Neural progenitor cell (in vitro differentiated cells): Measurements from ENCODE around the gene MACROH2A1.

Experiments used
- EZH2 ChIP-seq: fragments of 200-600 bp; sonication (generic); IDR thresholded peaks from 2 replicates; pipeline ENCODE4 v1.6.1; 2017; ENCODE audit warnings: antibody characterized with exemption, mild to moderate bottlenecking, moderate library complexity
- EZH2phosphoT487 ChIP-seq: fragments of 200-600 bp; sonication (generic); IDR thresholded peaks from 2 replicates; pipeline ENCODE4 v1.6.1; 2017; ENCODE audit warnings: antibody characterized with exemption
- TF ChIP-seq, protein P1 (sequence below): fragments of 200-600 bp; sonication (generic); IDR thresholded peaks from 2 replicates; pipeline ENCODE4 v1.5.1; 2017; ENCODE audit warnings: antibody characterized with exemption, mild to moderate bottlenecking

DNA sequence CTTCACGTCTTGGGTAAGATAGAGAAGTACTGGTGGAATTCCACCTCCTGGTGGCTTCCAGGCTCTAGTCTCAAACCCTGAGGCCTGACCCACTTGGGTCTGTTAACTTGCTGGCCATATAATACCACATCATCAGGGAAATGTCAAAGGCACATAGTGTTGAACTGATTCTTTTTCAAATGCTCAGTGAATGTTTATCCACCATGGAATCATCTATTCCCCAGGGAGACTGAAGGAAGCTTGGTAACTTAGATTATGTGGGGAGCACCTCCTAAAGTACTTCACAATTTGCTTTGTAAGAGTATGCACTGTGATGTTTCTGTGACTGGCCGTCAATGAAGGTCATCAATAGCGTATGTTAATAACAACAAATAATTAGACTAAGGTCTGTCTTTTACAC lies 16.1 kb downstream of the MACROH2A1 start:
- TF ChIP-seq, protein P1, sequence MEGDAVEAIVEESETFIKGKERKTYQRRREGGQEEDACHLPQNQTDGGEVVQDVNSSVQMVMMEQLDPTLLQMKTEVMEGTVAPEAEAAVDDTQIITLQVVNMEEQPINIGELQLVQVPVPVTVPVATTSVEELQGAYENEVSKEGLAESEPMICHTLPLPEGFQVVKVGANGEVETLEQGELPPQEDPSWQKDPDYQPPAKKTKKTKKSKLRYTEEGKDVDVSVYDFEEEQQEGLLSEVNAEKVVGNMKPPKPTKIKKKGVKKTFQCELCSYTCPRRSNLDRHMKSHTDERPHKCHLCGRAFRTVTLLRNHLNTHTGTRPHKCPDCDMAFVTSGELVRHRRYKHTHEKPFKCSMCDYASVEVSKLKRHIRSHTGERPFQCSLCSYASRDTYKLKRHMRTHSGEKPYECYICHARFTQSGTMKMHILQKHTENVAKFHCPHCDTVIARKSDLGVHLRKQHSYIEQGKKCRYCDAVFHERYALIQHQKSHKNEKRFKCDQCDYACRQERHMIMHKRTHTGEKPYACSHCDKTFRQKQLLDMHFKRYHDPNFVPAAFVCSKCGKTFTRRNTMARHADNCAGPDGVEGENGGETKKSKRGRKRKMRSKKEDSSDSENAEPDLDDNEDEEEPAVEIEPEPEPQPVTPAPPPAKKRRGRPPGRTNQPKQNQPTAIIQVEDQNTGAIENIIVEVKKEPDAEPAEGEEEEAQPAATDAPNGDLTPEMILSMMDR = no peak
- TF ChIP-seq EZH2 (no peak), EZH2phosphoT487 (no peak)
